Thyroid gland (tissue), 4 donors: ENCODE data around the gene CCDC85C.

Source experiments
- CTCF ChIP-seq, 6 experiments: fragments of 200-600 bp in 3 of 6; fragments of 450-650 bp in 3 of 6; sonication (generic) in 3 of 6; IDR thresholded peaks; one replicate each; pipeline ENCODE4 v1.5.1; 2016 to 2019; ENCODE audit warnings: antibody characterized with exemption in 6 of 6, mild to moderate bottlenecking in 2 of 6, inconsistent platforms in 1 of 6, moderate library complexity in 1 of 6
- POLR2A ChIP-seq, 2 donors: fragments of 450-650 bp; IDR thresholded peaks; one replicate each; pipeline ENCODE4 v1.6.1; 2017; ENCODE audit warnings: antibody characterized with exemption in 2 of 2, mild to moderate bottlenecking in 2 of 2, moderate library complexity in 1 of 2

- TF ChIP-seq POLR2A (IDR thresholded peaks at IDR 0.05): no peak
- no peak for TF ChIP-seq CTCF (IDR thresholded peaks at IDR 0.05)
Observed at GRCh38 chr14:99519931-99520421, 84.0 kb downstream of the CCDC85C start.
